HG03457 (cell line): ENCODE data around the gene PTHLH.

ENCODE experiments used
- ATAC-seq: cut with Tn5 transposase; IDR thresholded peaks from one replicate; pipeline ENCODE4 v1.9.1; 2021; ENCODE audit warnings: moderate number of reproducible peaks; ENCODE audit not compliant: unreplicated experiment

Gene PTHLH

DNA sequence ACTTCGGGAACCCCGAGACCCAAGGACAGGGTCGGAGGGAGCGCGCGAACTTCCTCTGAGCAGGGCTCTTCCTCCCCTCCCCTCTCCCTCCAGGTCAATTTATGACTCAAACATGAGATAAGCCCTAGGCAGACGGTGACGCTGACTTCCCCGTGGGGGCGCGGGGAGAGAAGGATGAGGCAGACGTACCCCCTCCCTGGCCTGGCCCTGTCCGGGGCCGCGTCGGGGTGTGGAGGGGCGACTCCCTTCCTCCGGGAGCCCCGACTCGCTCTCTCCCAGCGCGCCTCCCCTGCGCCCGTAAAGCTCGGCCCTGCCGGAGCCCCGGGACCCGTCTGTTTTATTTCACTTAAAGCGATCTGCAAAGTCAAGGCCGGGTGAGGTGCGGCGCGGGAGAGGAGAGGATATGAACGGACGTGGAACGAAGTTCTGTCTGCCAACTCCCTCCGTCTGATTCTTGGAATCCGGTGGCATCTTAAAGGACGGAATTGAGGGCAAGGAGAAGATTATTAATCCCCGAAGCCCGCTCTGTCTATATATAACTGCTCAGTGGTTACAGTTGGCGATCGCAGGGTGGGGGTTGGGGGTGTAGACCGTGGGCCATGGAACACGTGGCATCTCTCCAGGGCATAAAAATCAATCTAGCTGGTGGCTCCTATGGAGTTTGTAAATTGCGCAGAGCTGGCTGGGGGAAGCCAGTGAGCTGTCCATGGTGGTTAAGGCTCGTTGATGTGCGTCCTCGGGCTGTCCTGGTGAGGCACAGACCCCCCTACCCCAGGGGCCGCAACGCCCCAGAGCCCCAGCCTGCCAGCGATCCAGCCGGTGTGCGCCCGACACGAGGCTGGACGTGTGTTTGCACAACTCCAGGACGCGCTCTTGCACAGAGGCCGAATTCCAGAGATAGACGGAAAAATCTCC lies 2.9 kb upstream of the PTHLH start:
- ATAC-seq, result no peak

DNA sequence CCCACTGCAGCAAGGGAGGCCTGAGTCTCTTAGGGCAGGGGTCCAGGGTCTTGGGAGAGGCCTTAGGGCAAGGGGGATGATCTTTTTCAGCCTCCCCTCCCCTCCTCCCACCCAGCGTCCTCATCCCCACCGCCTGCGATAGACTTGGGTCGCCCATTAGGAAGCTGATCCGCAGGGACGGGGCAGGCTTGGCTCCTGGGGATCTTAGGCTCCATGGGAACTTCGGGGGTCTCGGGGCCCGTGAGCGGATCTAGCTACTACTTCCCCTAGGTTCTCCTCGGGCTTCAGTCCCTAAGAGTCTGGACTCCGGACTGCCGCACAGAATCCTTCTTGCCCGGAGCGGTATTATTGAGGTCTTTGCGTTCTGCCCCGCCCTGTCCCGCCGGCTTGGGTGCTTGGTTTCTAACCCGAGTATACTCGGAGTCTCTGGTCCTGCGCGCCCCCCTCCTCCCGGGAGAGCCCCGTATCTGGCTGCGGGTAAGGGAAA lies 2.2 kb upstream of the PTHLH start:
- no peak for ATAC-seq

DNA sequence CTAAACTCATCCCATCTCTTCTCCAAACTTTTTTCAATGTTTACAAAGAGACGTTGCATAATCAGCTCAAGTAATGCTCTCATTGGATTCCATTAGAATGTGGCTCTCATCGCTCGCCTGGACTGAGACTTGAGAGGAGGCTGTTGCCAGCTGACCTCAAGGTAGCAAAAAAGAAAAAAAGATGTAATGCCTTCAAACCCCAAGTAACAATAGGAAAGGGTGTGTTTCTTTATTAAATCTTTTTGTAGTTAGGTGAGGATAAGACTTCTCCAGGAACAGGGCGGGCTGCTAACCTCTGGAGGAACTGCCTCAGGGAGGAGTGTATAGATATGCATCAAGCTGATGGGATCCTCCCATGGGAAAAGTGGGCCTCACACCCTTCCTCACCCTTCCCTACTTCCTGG lies 956 bp upstream of the PTHLH start:
- ATAC-seq, result no peak

GRCh38 chr12:27971606-27972005 lies 927 bp downstream of the PTHLH start:
- ATAC-seq, result no peak

GRCh38 chr12:27971121-27971489 lies 1.4 kb downstream of the PTHLH start:
- no peak for ATAC-seq

DNA sequence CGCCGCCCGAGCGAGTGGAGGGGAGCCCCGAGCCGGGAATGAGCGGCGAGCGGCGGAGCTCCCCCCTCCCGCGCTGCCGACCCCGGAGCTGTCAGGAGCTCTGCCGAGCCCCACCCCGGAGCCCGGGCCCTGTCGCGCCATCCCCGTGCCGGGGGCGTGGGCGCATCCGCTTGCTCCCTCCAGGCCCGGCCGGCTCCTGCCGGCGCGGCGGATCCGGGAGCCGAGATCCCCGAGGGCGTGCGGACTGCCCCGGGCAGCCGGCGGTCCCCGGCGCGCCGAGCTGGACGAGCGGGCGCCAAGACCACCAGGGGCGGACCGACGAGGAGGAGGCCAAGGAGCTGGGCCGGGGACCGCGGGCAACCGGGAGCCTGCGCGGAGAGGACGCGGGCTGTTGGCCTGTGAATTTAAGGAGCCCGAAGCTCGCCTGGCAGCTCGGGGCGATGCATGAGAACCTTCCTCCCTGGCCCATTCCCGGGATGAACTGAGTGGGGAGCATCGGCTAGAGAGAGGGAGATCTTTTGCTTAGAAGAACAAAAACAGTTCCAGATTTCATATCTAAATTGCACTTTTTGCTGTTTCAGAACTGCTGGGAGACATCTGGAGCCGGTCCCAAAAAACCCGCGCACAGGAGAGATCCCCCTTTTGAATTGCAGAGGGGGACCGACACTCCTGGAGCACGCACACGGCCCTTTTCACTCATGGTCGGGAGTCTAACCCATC lies 2.0 kb downstream of the PTHLH start:
- no peak for ATAC-seq

GRCh38 chr12:27969624-27970400 lies 2.7 kb downstream of the PTHLH start:
- peak; percentile 78 for ATAC-seq

DNA sequence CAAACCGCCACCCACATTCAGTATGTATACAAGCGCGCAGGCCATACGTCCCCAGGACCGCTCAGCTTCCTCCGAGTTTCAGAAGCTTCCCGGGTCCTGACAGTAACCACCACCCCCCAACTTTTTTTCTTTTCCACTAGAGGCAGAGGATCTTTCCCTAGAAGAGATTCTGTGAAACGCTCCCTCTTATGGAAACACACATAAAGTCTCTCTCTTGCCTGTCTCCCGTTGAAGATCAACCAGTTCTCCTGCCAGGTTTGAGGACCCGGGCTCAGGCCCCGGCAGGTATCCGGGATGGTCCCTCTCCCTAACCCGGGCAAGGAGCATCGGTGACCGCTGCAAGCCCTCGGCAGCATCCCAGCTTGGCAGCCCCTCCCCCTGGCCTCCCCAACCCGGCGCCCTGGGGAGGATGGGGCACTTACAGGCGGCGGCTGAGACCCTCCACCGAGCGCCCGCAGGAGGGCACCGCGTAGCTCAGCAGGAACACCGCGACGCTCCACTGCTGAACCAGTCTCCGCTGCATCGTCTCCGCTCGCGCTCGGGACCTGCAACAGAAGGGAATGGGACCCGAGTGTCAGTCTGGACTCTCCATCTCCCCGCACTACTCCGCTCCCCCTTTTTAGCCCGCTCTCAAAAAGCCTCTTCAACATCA lies 3.4 kb downstream of the PTHLH start:
- no peak for ATAC-seq

GRCh38 chr12:27967551-27968054 lies 4.9 kb downstream of the PTHLH start:
- no peak for ATAC-seq

GRCh38 chr12:27966870-27967269 lies 5.7 kb downstream of the PTHLH start:
- no peak for ATAC-seq

- no peak for ATAC-seq
Measured at GRCh38 chr12:27965966-27966365, 6.6 kb downstream of the PTHLH start.

GRCh38 chr12:27965411-27965810 lies 7.1 kb downstream of the PTHLH start:
- no peak for ATAC-seq

DNA sequence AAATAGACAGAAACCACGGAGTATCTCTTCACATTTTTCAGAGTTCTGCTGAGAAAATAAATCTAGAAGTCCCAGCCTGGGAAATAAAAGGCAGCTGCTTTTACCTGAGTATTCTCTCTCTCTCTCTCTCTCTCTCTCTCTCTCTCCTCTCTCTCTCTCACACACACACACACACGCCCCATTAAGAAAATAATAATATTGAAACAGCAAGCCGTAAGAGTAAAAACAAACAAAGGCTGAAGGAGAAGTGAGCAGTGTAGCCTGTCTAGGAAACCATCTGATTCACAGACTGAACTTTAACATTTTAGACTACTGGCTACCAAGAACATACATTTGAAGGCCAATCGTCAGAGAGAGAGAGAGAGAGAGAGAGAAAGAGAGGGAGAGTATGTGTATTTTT lies 8.4 kb downstream of the PTHLH start:
- ATAC-seq, result no peak

DNA sequence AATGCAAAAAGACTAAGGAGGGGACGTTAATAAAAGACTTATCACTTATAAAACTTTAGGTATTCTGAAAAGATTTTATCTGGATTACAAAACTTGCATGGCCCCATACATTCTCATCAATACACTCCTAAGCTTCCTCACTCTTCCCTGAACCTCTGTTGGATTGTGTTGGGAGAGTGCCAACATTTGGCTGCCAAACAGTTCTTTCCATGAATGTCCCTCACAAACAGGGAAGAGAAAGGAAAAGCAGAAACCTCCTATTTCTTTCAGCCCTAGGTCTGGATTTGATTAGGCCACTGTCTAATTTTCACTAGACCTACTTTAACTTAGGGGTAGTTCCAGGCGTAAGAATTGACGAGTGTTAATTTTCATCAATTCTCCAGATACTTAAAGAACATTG lies 11.7 kb downstream of the PTHLH start:
- ATAC-seq, result no peak

GRCh38 chr12:27958675-27959074 lies 13.9 kb downstream of the PTHLH start:
- ATAC-seq, result no peak

DNA sequence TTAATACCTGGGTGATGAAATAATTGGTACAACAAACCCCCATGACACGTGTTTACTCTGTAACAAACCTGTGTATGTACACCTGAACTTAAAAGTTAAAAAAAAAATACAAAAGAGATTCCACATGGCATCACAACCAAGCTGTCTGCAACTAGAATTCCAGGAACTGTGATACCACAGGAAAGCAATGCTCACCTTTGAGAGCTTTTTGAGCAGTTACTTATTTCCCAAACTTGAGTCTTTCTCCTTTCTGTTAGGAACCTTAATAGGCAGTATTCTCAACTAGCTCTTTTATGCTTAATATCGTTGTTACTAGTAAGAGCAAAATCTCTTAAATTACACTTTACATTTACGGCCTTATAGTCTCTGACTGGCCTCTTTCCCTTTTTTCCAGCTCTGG lies 15.2 kb downstream of the PTHLH start:
- no peak for ATAC-seq

- no peak for ATAC-seq
Measured at GRCh38 chr12:27953817-27954216, 18.7 kb downstream of the PTHLH start.

GRCh38 chr12:27953348-27953747 lies 19.2 kb downstream of the PTHLH start:
- ATAC-seq, result no peak

DNA sequence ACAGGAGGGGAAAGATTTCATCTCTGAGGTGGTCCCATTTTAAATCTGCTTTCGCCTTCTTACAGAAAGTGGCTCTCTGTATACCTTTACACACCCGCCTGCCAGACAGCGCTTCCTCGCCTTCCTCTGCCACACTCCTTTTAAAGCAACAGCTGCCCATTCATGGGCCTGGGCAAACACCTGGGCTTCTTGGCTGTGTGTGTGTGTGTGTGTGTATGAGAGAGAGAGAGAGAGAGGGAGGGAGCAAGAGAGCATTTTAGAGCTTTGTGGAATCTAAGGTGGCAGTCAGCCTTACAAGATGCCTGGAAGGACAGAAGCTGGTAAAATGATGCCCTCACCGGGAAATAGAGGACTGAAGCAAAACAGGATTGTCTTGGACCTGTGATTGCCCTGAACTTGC lies 20.0 kb downstream of the PTHLH start:
- ATAC-seq, result no peak

- no peak for ATAC-seq
Measured at GRCh38 chr12:27951898-27952297, 20.6 kb downstream of the PTHLH start.

DNA sequence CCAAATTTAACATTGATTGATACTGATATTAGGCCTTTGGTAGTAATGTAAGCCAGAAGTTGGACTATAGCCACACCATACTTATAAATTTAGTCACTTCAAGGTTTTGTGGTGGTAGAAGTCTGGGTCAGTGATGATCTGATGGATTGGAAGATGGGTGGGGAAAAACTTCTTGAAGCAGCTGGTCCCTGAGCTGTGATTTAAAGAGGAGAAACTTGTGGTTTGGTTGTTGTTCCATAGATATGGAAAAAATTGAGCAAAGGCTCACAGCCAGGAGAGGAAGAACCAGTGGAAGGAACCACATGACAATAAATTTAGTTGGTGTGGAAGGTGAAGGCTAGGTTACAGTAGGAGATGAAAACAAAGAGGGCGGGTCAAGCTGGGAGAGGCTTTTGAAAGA lies 26.1 kb downstream of the PTHLH start:
- no peak for ATAC-seq
